Neural cell (in vitro differentiated cells): Measurements from ENCODE around the gene RBM20.
"Not testable (repeated sequence)": the region's sequence is repeated elsewhere in the genome, so short reads cannot be mapped to it uniquely, and the experiment has no call there.

Source experiments
- CTCF ChIP-seq: fragments of 450-650 bp; IDR thresholded peaks from 2 replicates; pipeline ENCODE4 v1.5.1; 2014; ENCODE audit warnings: antibody characterized with exemption, mild to moderate bottlenecking, moderate library complexity; ENCODE audit not compliant: poor library complexity, severe bottlenecking
- EP300 ChIP-seq: fragments of 450-650 bp; conservative IDR thresholded peaks from 2 replicates; pipeline ENCODE4 v1.6.1; 2014; ENCODE audit warnings: antibody characterized with exemption, mild to moderate bottlenecking, moderate library complexity; ENCODE audit not compliant: poor library complexity, severe bottlenecking
- EZH2 ChIP-seq: fragments of 200-600, 300-800 bp; shearing (Covaris generic), sonication (generic); IDR thresholded peaks from 2 replicates; pipeline ENCODE4 v1.6.1; 2014; ENCODE audit warnings: antibody characterized with exemption, low read length, borderline replicate concordance, mild to moderate bottlenecking; ENCODE audit not compliant: insufficient read depth, poor library complexity, severe bottlenecking
- POLR2AphosphoS5 ChIP-seq: IDR thresholded peaks from 2 replicates; pipeline ENCODE4 v1.6.1; 2012
- SMC3 ChIP-seq: fragments of 450-650 bp; conservative IDR thresholded peaks from 2 replicates; pipeline ENCODE4 v1.6.1; 2014; ENCODE audit warnings: antibody characterized with exemption, mild to moderate bottlenecking, moderate library complexity; ENCODE audit not compliant: poor library complexity
- TAF1 ChIP-seq: IDR thresholded peaks from 2 replicates; pipeline ENCODE4 v1.6.1; 2012; ENCODE audit warnings: low read depth

- not testable (repeated sequence) for TF ChIP-seq CTCF, EP300, EZH2, SMC3, TAF1, POLR2AphosphoS5
Observed at GRCh38 chr10:110666259-110666658, 22.1 kb downstream of the RBM20 start.
